Neural progenitor cell (in vitro differentiated cells): ENCODE data around the gene CLDN6. TPM values are rescaled to one million over a fixed set of nuclear protein-coding genes. Genes with fewer than 3 reads are reported as not detected.

Source experiments
- DNase-seq: peaks from one replicate; pipeline ENCODE4 v3.0.0-alpha.2; 2016; ENCODE audit warnings: low spot score
- H2AFZ ChIP-seq: fragments of 200-600 bp; sonication (generic); replicated peaks from 2 replicates; pipeline ENCODE4 v1.6.1; 2016; ENCODE audit warnings: antibody characterized with exemption
- H3F3A ChIP-seq: fragments of 200-600 bp; sonication (generic); 2 replicates; pipeline ENCODE4 v1.6.1; 2016; ENCODE audit warnings: antibody characterized with exemption, low read depth
- H3K27ac ChIP-seq: fragments of 200-600 bp; sonication (generic); 2 replicates; pipeline ENCODE4 v1.5.1; 2016; ENCODE audit warnings: mild to moderate bottlenecking
- H3K27me3 ChIP-seq: fragments of 200-600 bp; sonication (generic); 2 replicates; pipeline ENCODE4 v1.6.1; 2016; ENCODE audit warnings: mild to moderate bottlenecking, moderate library complexity
- H3K36me3 ChIP-seq: fragments of 200-600 bp; sonication (generic); 2 replicates; pipeline ENCODE4 v1.5.1; 2016
- H3K4me1 ChIP-seq: fragments of 200-600 bp; sonication (generic); 2 replicates; pipeline ENCODE4 v1.6.1; 2016; ENCODE audit warnings: mixed run types
- H3K4me2 ChIP-seq: fragments of 200-600 bp; sonication (generic); 2 replicates; pipeline ENCODE4 v1.6.1; 2016
- H3K4me3 ChIP-seq: fragments of 200-600 bp; sonication (generic); 2 replicates; pipeline ENCODE4 v1.5.1; 2016
- H3K79me2 ChIP-seq: fragments of 200-600 bp; sonication (generic); 2 replicates; pipeline ENCODE4 v1.6.1; 2016; ENCODE audit warnings: low read depth
- H3K9ac ChIP-seq: fragments of 200-600 bp; sonication (generic); 2 replicates; pipeline ENCODE4 v1.6.1; 2016
- H3K9me3 ChIP-seq: fragments of 200-600 bp; sonication (generic); 2 replicates; pipeline ENCODE4 v1.5.1; 2016; ENCODE audit warnings: low read depth
- H4K20me1 ChIP-seq: fragments of 200-600 bp; sonication (generic); 2 replicates; pipeline ENCODE4 v1.6.1; 2016; ENCODE audit warnings: low read depth
- H3K27ac Mint-ChIP-seq: 3 replicates; pipeline ENCODE4 v1.8.0; 2021; ENCODE audit warnings: mixed read lengths
- H3K27me3 Mint-ChIP-seq: 2 replicates; pipeline ENCODE4 v1.8.0; 2022; ENCODE audit warnings: low read depth, mild to moderate bottlenecking, inconsistent platforms, moderate library complexity, mixed read lengths; ENCODE audit not compliant: insufficient read depth
- H3K36me3 Mint-ChIP-seq: 3 replicates; pipeline ENCODE4 v1.8.0; 2021; ENCODE audit warnings: mixed read lengths
- H3K4me1 Mint-ChIP-seq: 3 replicates; pipeline ENCODE4 v1.8.0; 2021; ENCODE audit warnings: mixed read lengths
- H3K4me3 Mint-ChIP-seq: 3 replicates; pipeline ENCODE4 v1.8.0; 2021; ENCODE audit warnings: mild to moderate bottlenecking, moderate library complexity, mixed read lengths
- H3K9me3 Mint-ChIP-seq: 3 replicates; pipeline ENCODE4 v1.8.0; 2020; ENCODE audit warnings: mixed read lengths
- EZH2 ChIP-seq: fragments of 200-600 bp; sonication (generic); IDR thresholded peaks from 2 replicates; pipeline ENCODE4 v1.6.1; 2017; ENCODE audit warnings: antibody characterized with exemption, mild to moderate bottlenecking, moderate library complexity
- EZH2phosphoT487 ChIP-seq: fragments of 200-600 bp; sonication (generic); IDR thresholded peaks from 2 replicates; pipeline ENCODE4 v1.6.1; 2017; ENCODE audit warnings: antibody characterized with exemption
- total RNA-seq: library from RNA; depleted of rRNA; stranded (reverse); fragments of >200 nt; gene quantifications from 2 replicates; pipeline ENCODE4 v1.2.3, GENCODE V29; 2015; ENCODE audit warnings: low replicate concordance
- TF ChIP-seq, protein P1 (sequence below): fragments of 200-600 bp; sonication (generic); IDR thresholded peaks from 2 replicates; pipeline ENCODE4 v1.5.1; 2017; ENCODE audit warnings: antibody characterized with exemption, mild to moderate bottlenecking

Gene CLDN6
- total RNA-seq, 1 donor from 2014 or later = 31.6 TPM

DNA sequence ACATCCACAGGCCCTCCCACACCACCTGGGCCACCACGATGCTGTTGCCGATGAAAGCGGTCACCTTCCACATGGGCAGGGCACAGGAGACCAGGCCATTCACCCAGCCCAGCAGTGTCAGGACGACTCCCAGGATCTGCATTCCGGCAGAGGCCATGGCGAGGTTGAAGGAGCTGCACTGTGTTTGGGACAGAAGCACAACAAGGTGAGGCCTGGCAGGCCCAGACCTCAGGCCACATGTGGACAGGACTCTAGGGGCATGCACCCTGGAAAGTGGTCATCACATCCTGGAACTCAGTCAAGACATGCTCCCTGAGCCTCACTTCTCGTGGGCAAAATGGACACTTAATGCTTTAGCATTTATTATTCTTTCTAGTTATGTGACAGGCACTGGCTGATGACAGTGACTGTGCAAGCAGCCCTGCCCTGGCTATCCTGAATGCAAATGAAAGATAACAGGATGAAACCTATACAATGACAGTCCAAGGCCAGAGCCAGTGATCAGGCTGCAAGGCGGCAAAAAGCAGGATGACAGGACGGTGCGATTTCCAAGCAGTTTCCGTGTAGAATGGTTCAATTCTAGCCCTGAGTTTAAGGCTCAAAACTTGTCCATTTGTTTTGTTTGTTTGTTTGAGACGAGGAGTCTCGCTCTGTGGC is 2.0 kb downstream of the CLDN6 start:
- Histone ChIP-seq H2AFZ (no peak overlapping the region), H3K36me3 (no peaks in the 10 kb centered on the region), H3F3A (peaks cover 45% of the 10 kb centered on the region), H3K9ac (no peak overlapping the region), H3K9me3 (no peaks in the 10 kb centered on the region), H3K27ac (no peak overlapping the region), H3K4me2 (no peak overlapping the region), H3K79me2 (peaks cover 22% of the 10 kb centered on the region), H3K4me1 (peaks cover 16% of the 10 kb centered on the region), H4K20me1 (peaks cover 48% of the 10 kb centered on the region), H3K27me3 (peaks cover 59% of the 10 kb centered on the region), H3K4me3 (no peak overlapping the region)
- peaks cover 2% of the 10 kb centered on the region for H3K36me3 Mint-ChIP-seq
- DNase-seq = no peak
- H3K4me3 Mint-ChIP-seq = peak overlapping the region; percentile 75
- no peak overlapping the region for H3K27ac Mint-ChIP-seq
- H3K4me1 Mint-ChIP-seq = peaks cover 38% of the 10 kb centered on the region
- H3K27me3 Mint-ChIP-seq = peaks cover 34% of the 10 kb centered on the region
- TF ChIP-seq EZH2 = no peak
- no peaks in the 10 kb centered on the region for H3K9me3 Mint-ChIP-seq

DNA sequence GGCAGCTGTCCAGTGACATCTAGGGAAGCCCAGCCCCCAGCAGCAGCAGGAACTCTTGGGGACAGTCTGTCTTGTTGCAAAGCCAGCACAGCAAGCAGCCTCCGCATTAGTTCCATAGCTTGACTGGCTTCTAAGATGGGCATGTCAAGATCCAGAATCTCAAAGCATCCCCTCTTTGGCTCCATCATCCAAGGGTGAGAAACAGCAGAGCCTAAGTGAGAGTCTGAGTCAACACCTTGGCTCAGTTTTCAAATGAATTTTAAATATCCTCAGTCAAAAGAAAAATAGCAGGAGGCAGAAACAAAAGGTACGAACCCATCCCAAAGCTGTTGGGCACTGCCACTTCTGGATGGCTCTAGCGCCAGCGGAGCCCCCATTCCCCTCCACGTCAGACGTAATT is 3.0 kb downstream of the CLDN6 start:
- Mint-ChIP-seq H3K27me3 (peaks cover 33% of the 10 kb centered on the region), H3K4me3 (no peak overlapping the region), H3K9me3 (no peaks in the 10 kb centered on the region), H3K36me3 (peaks cover 2% of the 10 kb centered on the region), H3K27ac (no peak overlapping the region), H3K4me1 (peaks cover 38% of the 10 kb centered on the region)
- Histone ChIP-seq H3K4me1 (peaks cover 19% of the 10 kb centered on the region), H3K9me3 (no peaks in the 10 kb centered on the region), H3K36me3 (no peaks in the 10 kb centered on the region), H3K9ac (no peak overlapping the region), H3K79me2 (peaks cover 22% of the 10 kb centered on the region), H3K27me3 (peaks cover 53% of the 10 kb centered on the region), H3K4me2 (no peak overlapping the region), H3K4me3 (no peak overlapping the region), H4K20me1 (peaks cover 41% of the 10 kb centered on the region), H3K27ac (no peak overlapping the region), H2AFZ (no peak overlapping the region), H3F3A (peaks cover 44% of the 10 kb centered on the region)
- DNase-seq = no peak
- TF ChIP-seq, protein P1, sequence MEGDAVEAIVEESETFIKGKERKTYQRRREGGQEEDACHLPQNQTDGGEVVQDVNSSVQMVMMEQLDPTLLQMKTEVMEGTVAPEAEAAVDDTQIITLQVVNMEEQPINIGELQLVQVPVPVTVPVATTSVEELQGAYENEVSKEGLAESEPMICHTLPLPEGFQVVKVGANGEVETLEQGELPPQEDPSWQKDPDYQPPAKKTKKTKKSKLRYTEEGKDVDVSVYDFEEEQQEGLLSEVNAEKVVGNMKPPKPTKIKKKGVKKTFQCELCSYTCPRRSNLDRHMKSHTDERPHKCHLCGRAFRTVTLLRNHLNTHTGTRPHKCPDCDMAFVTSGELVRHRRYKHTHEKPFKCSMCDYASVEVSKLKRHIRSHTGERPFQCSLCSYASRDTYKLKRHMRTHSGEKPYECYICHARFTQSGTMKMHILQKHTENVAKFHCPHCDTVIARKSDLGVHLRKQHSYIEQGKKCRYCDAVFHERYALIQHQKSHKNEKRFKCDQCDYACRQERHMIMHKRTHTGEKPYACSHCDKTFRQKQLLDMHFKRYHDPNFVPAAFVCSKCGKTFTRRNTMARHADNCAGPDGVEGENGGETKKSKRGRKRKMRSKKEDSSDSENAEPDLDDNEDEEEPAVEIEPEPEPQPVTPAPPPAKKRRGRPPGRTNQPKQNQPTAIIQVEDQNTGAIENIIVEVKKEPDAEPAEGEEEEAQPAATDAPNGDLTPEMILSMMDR = no peak
- no peak for TF ChIP-seq EZH2phosphoT487
- no peak for TF ChIP-seq EZH2

DNA sequence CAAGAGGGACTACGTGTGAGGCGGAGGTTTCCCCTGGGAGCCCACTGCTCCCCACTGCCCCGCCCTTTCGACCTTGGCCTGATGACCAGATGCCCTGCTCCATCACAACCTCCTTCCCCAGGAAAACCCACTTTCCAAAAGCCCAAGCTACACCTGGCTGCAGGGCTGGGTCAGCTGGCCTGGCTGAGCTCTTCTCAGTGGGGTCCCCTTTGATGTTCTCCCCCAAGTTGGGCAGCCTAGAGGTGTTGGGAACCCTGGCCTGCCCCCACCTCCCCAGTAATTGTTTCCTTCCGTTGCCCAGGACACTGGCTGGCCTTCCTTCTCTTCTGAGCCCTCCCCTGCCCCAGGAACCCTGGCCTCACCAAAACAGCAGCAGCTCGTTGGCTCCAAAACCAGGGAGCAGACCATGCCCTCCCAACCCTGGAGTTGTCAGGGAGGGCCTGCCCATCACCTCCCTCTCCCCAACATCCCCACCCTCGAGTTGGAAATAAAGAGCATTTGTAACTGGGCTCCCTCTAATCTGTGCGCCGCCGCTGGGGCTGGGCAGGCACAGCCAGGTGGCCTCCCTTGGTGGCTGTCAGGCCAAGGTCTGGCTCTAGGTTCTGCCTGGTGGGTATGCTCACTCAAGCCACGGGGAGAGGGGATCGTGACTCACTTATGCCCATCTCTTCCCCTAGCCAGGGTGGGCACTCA is 3.8 kb downstream of the CLDN6 start:
- peaks cover 24% of the 10 kb centered on the region for H3K4me1 ChIP-seq

More for the DNA sequence above, 3.8 kb downstream of the CLDN6 start:
- Histone ChIP-seq H3K4me3 (no peak overlapping the region), H3K27ac (no peak overlapping the region), H3F3A (peaks cover 44% of the 10 kb centered on the region), H3K36me3 (no peaks in the 10 kb centered on the region), H3K79me2 (peaks cover 22% of the 10 kb centered on the region), H3K9me3 (no peaks in the 10 kb centered on the region), H3K4me2 (no peak overlapping the region), H2AFZ (no peak overlapping the region), H4K20me1 (peaks cover 41% of the 10 kb centered on the region), H3K9ac (no peak overlapping the region), H3K27me3 (peaks cover 52% of the 10 kb centered on the region)
- H3K27me3 Mint-ChIP-seq = peaks cover 27% of the 10 kb centered on the region
- peaks cover 2% of the 10 kb centered on the region for H3K36me3 Mint-ChIP-seq
- DNase-seq = no peak
- TF ChIP-seq, protein P1 = no peak
- no peak overlapping the region for H3K4me3 Mint-ChIP-seq
- no peaks in the 10 kb centered on the region for H3K9me3 Mint-ChIP-seq
- H3K4me1 Mint-ChIP-seq = peaks cover 35% of the 10 kb centered on the region
- no peak overlapping the region for H3K27ac Mint-ChIP-seq
